Esophagus muscularis mucosa (tissue), 3 donors: ENCODE measurements around the gene S100A13.

Experiments used
- CTCF ChIP-seq, 3 experiments: fragments of 200-600 bp in 2 of 3; fragments of 450-650 bp in 1 of 3; sonication (generic) in 2 of 3; IDR thresholded peaks; one replicate each; pipeline ENCODE4 v1.5.1; 2017 to 2019; ENCODE audit warnings: antibody characterized with exemption in 3 of 3, mild to moderate bottlenecking in 2 of 3, moderate library complexity in 1 of 3
- POLR2A ChIP-seq: fragments of 450-650 bp; IDR thresholded peaks from one replicate; pipeline ENCODE4 v1.6.1; 2017; ENCODE audit warnings: antibody characterized with exemption, moderate library complexity, mild to moderate bottlenecking, low read depth
- POLR2AphosphoS5 ChIP-seq, 2 donors: sonication (generic); formaldehyde crosslinking; IDR thresholded peaks; one replicate each; pipeline ENCODE4 v1.6.1; 2017; ENCODE audit warnings: antibody characterized with exemption in 2 of 2

GRCh38 chr1:153608089-153608682 is 19.1 kb downstream of the S100A13 start:
- TF ChIP-seq CTCF (IDR thresholded peaks at IDR 0.05) (no peak), POLR2AphosphoS5 (IDR thresholded peaks at IDR 0.05) (no peak), POLR2A (no peak)
